ENCODE data around the gene PGLYRP4.

PGLYRP4 gene, protein sequence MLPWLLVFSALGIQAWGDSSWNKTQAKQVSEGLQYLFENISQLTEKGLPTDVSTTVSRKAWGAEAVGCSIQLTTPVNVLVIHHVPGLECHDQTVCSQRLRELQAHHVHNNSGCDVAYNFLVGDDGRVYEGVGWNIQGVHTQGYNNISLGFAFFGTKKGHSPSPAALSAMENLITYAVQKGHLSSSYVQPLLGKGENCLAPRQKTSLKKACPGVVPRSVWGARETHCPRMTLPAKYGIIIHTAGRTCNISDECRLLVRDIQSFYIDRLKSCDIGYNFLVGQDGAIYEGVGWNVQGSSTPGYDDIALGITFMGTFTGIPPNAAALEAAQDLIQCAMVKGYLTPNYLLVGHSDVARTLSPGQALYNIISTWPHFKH

GRCh38 chr1:153348511-153349362 lies at the start of gene PGLYRP4:
Gene PGLYRP4, minus strand, starts transcription at chr1:153348841. Its CDS starts 909 bp downstream, at chr1:153347932.
- DNase-seq (ENCODE audit: low read depth in 2 of 2): no peak

GRCh38 chr1:153397924-153398651 lies 49.4 kb upstream of the PGLYRP4 start:
- DNase-seq (ENCODE audit: low read depth in 2 of 2): no peak

- no peak for DNase-seq (ENCODE audit: low read depth in 2 of 2)
Measured at GRCh38 chr1:153397051-153397923, 48.6 kb upstream of the PGLYRP4 start.

GRCh38 chr1:153396461-153396860 lies 47.8 kb upstream of the PGLYRP4 start:
- DNase-seq (ENCODE audit: low read depth in 2 of 2): no peak

DNA sequence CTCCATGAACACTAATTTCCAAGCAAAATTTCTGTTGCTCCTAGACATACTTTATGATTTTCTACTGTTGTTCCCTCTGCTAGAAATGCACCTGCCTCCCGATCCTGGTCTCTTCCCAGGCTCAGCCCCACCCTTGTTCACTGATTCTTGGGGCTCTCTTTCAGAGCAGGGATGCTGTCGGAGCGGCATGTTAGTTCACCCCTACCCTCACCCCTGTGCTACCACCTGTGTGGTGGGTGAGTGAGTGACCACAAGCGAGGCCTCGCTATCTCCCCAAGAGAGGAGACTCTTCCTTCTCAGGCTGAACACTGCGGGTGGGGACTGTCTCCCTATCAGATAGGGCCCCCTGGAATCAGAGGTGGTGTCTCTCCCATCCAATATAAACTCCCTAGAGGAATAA lies 47.1 kb upstream of the PGLYRP4 start:
- no peak for DNase-seq (ENCODE audit: low read depth in 2 of 2)

GRCh38 chr1:153395136-153395685 lies 46.6 kb upstream of the PGLYRP4 start:
- DNase-seq (ENCODE audit: low read depth in 2 of 2): no peak

DNA sequence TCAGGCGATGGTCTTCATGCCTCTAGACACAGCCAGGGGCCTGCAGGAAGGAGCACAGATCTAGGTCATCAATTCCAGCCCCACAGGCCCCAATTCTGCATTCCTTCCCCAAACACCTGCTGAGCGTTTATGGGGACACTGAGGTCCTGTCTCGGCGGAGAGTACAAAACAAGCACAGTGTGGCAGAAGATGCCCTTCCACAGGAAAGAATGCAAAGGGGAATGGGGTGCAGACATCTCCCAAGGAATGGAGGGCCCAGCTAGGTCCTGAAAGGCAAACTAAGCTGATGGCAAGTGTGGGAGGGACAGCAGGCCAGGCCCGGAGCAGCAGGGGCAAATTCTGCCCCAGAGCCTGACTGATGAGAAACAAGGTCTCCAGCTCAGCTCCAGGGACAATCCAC lies 45.8 kb upstream of the PGLYRP4 start:
- no peak for DNase-seq (ENCODE audit: low read depth in 2 of 2)

GRCh38 chr1:153393926-153394325 lies 45.3 kb upstream of the PGLYRP4 start:
- no peak for DNase-seq (ENCODE audit: low read depth in 2 of 2)

- DNase-seq (ENCODE audit: low read depth in 2 of 2): no peak
Measured at GRCh38 chr1:153392822-153393221, 44.2 kb upstream of the PGLYRP4 start.

DNA sequence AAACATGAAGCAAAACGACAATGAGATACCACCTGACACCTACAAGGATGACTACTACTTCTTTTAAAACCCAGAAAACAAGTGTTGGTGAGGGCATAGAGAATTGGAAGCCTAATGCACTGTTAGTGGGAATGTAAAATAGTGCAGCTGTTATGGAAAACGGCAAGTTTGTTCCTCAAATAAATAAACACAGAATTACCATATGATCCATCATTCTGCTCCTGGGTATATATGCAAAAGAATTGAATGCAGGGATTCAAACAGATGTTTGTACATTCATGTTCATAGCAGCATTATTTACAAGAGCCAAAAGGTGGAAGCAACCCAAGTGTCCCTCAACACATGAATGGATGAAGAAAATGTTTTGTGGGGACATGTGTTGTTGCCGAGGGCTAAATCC lies 43.6 kb upstream of the PGLYRP4 start:
- DNase-seq (ENCODE audit: low read depth in 2 of 2): no peak

GRCh38 chr1:153390938-153391710 lies 42.5 kb upstream of the PGLYRP4 start, which contains the start of gene S100A8:
Gene S100A8, minus strand, starts transcription at chr1:153391073. Its CDS starts 538 bp downstream, at chr1:153390535.
- DNase-seq (ENCODE audit: low read depth in 2 of 2): no peak

DNA sequence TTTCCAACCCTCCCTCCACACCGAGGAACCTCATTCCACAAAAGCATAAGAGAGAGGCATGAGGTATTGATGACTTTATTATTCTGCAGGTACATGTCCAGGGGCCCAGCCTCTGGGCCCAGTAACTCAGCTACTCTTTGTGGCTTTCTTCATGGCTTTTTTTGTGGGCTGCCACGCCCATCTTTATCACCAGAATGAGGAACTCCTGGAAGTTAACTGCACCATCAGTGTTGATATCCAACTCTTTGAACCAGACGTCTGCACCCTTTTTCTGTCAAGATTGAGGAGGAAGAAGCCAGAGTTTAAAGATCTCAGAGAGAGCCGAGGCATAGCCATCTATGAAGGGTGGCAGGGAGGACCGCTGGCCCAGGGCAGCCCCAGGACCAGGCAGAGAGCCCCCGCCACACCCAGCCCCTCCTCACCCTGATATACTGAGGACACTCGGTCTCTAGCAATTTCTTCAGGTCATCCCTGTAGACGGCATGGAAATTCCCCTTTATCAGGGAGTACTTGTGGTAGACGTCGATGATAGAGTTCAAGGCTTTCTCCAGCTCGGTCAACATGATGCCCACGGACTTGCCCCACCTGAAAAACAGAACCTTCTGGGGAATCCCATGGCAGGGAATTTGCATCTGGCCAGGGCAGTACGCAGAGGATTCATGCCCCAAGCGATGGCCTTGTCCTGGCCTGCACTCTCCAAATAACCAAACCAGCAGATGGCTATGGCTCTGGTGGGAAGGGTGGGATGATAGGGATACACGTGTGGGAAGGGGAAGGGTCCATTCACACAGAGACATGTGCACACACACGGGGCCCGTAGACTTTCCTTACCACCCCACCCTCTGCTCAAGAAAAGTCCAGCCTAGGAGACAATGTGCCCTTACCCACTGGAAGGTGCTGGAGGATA lies 41.6 kb upstream of the PGLYRP4 start:
- no peak for DNase-seq (ENCODE audit: low read depth in 2 of 2)

DNA sequence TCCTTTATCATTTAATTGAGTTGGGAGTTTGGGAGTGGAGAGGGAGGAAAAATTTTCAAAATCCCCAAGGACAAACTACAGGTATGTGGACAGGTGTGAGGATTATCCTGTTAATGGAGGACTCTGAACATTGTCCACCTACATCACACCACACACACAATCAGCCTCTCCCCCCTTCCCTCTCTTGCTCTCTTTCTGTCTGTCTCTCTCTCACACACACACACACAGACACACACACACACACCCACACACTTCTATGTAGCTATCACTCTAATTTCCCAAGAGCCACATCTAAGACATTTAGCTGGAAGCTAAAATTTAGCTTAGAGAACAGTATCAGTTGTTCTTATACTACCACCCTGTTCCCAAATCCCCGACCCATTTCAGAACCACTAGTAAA lies 40.8 kb upstream of the PGLYRP4 start:
- no peak for DNase-seq (ENCODE audit: low read depth in 2 of 2)

GRCh38 chr1:153387785-153388184 lies 39.1 kb upstream of the PGLYRP4 start:
- no peak for DNase-seq (ENCODE audit: low read depth in 2 of 2)

GRCh38 chr1:153387001-153387400 lies 38.4 kb upstream of the PGLYRP4 start:
- no peak for DNase-seq (ENCODE audit: low read depth in 2 of 2)

GRCh38 chr1:153386500-153386901 lies 37.9 kb upstream of the PGLYRP4 start:
- DNase-seq (ENCODE audit: low read depth in 2 of 2): no peak

DNA sequence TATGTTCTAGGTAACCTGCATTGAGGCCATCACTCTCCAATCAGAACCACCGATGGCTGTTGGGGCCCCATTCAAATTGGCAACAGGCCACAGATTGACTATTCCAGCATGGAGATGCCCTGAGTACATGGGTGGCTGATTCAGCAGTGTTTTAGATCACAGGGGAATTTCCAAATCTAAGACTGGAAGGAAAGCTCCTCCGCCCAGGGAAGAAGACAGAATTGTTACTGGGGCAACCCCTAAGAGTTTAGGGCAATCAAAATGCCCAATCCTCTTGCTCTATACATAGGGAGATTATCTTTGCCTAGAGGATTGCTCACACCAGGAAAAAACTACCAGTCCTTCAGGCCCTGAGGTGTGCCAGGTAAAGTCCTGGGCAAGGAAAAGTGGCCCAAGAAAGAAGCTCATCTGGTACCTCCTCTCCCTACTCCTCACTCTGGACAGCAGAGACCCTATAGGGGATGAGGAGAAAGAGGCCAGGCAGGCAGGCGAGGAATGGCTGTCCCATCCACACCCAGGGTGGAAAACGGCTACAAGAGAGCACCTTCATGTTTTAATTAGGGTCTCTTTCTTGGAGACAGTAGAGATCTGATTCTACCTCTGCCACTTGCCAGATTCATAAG lies 36.4 kb upstream of the PGLYRP4 start:
- no peak for DNase-seq (ENCODE audit: low read depth in 2 of 2)

- DNase-seq (ENCODE audit: low read depth in 2 of 2): no peak
Measured at GRCh38 chr1:153380711-153381110, 32.1 kb upstream of the PGLYRP4 start.

GRCh38 chr1:153379591-153379990 lies 30.9 kb upstream of the PGLYRP4 start:
- DNase-seq (ENCODE audit: low read depth in 2 of 2): no peak

Data from stimulated activated CD8-positive, alpha-beta memory T cell treated with anti-CD3 and anti-CD28 coated beads, Interleukin-7, amount 100 ng/mL, for 1 hour (primary cell).